Caco-2 (cell line): ENCODE results near the gene GRM1. TPM values are rescaled to one million over a fixed set of nuclear protein-coding genes. Genes with fewer than 3 reads are reported as not detected.

Source experiments
- BruUV-seq: library from RNA; stranded (reverse); fragments of 400-500 nt; replicated peaks from 2 replicates; lab custom pipeline; 2021; lab: Mats Ljungman, UMichigan
- CTCF ChIA-PET: fragments of 300-600 bp; sonication (Branson Sonifier 250); formaldehyde crosslinking; loops from one replicate; lab custom pipeline; 2022; ENCODE audit warnings: antibody characterized with exemption; lab: Charles Lee
- POLR2A ChIA-PET: fragments of 300-600 bp; sonication (Branson Sonifier 250); formaldehyde crosslinking; loops from one replicate; lab custom pipeline; 2022; ENCODE audit warnings: antibody characterized with exemption; lab: Charles Lee
- DNase-seq, 2 experiments: peaks; one replicate each; pipeline versions ENCODE4 v3.0.0 to v3.0.0-alpha.2; 2020 to 2022
- H3K27me3 ChIP-seq: replicated peaks from 2 replicates; pipeline ENCODE4 v1.6.0; 2011; ENCODE audit warnings: low read length; ENCODE audit not compliant: control insufficient read depth, insufficient read depth
- H3K36me3 ChIP-seq: 2 replicates; pipeline ENCODE4 v1.5.1; 2011; ENCODE audit warnings: low read length; ENCODE audit not compliant: control insufficient read depth, insufficient read depth
- H3K4me1 ChIP-seq: fragments of 250-450 bp; sonication (Bioruptor Pico); 2 replicates; pipeline ENCODE4 v1.5.1; 2020; ENCODE audit warnings: mild to moderate bottlenecking
- H3K4me3 ChIP-seq: 2 replicates; pipeline ENCODE4 v1.5.1; 2011; ENCODE audit warnings: low read depth, mild to moderate bottlenecking, control low read depth, low read length
- H3K9me3 ChIP-seq: fragments of 250-450 bp; sonication (Bioruptor Pico); 2 replicates; pipeline ENCODE4 v1.5.1; 2020; ENCODE audit warnings: mild to moderate bottlenecking, moderate library complexity
- H3K27ac Mint-ChIP-seq: one replicate; pipeline ENCODE4 v1.8.0; 2022; ENCODE audit warnings: mixed read lengths; ENCODE audit not compliant: unreplicated experiment
- H3K27me3 Mint-ChIP-seq: one replicate; pipeline ENCODE4 v1.8.0; 2022; ENCODE audit warnings: mixed read lengths; ENCODE audit not compliant: insufficient read depth, unreplicated experiment
- H3K36me3 Mint-ChIP-seq: one replicate; pipeline ENCODE4 v1.8.0; 2022; ENCODE audit warnings: mild to moderate bottlenecking, mixed read lengths; ENCODE audit not compliant: insufficient read depth, unreplicated experiment
- H3K4me1 Mint-ChIP-seq: one replicate; pipeline ENCODE4 v1.8.0; 2022; ENCODE audit warnings: low read depth, mixed read lengths; ENCODE audit not compliant: unreplicated experiment
- H3K4me3 Mint-ChIP-seq: one replicate; pipeline ENCODE4 v1.8.0; 2022; ENCODE audit warnings: mild to moderate bottlenecking, moderate library complexity, mixed read lengths; ENCODE audit not compliant: unreplicated experiment
- H3K9me3 Mint-ChIP-seq: one replicate; pipeline ENCODE4 v1.8.0; 2022; ENCODE audit warnings: mixed read lengths; ENCODE audit not compliant: unreplicated experiment
- CTCF ChIP-seq, 2 experiments: fragments of 200-600 bp in 1 of 2; IDR thresholded peaks; 1 replicate in 1 of 2; 2 replicates in 1 of 2; pipeline versions ENCODE4 v1.5.1 to v1.8.0; 2011 to 2022; ENCODE audit warnings: antibody characterized with exemption in 1 of 2, control low read depth in 1 of 2, inconsistent platforms in 1 of 2, low read depth in 1 of 2, low read length in 1 of 2, mild to moderate bottlenecking in 1 of 2, moderate library complexity in 1 of 2; ENCODE audit not compliant: insufficient read depth in 1 of 2, severe bottlenecking in 1 of 2, unreplicated experiment in 1 of 2
- intact Hi-C: fragments of 100-400 bp; cut with micrococcal nuclease; formaldehyde crosslinking; loops from one replicate; pipeline ENCODE4 v1.10.0; 2022; ENCODE audit not compliant: unreplicated experiment
- total RNA-seq: library from RNA; stranded (reverse); gene quantifications from 2 replicates; pipeline ENCODE4 v1.2.3, GENCODE V29; 2022

GRM1 gene
- total RNA-seq, 1 experiment from 2014 or later = not detected

- TF ChIP-seq CTCF (IDR thresholded peaks at IDR 0.05; ENCODE audit: insufficient read depth in 1 of 2, low read depth in 1 of 2, low read length in 1 of 2, severe bottlenecking in 1 of 2, unreplicated experiment in 1 of 2) = no peak
- intact Hi-C loops = no loop called here
- Mint-ChIP-seq H3K27me3 (peaks cover 12% of the 10 kb centered on the region), H3K9me3 (no peaks in the 10 kb centered on the region), H3K27ac (no peak overlapping the region), H3K4me3 (no peak overlapping the region), H3K4me1 (no peaks in the 10 kb centered on the region), H3K36me3 (no peaks in the 10 kb centered on the region)
- ChIA-PET CTCF (no interaction called here), POLR2A (no interaction called here)
- no peaks in the 10 kb centered on the region for H3K9me3 ChIP-seq
- H3K36me3 ChIP-seq = no peaks in the 10 kb centered on the region
- no peak overlapping the region for H3K4me3 ChIP-seq
- DNase-seq = no peak
- H3K27me3 ChIP-seq = no peaks in the 10 kb centered on the region
- BruUV-seq = no TSS peak
- H3K4me1 ChIP-seq = no peaks in the 10 kb centered on the region
Observed at GRCh38 chr6:146426516-146426915, 397.7 kb downstream of the GRM1 start.

GRCh38 chr6:146429831-146430230 is 401.0 kb downstream of the GRM1 start:
- Histone ChIP-seq H3K4me1 (no peaks in the 10 kb centered on the region), H3K27me3 (no peaks in the 10 kb centered on the region), H3K4me3 (no peak overlapping the region), H3K36me3 (no peaks in the 10 kb centered on the region), H3K9me3 (no peaks in the 10 kb centered on the region)
- no TSS peak for BruUV-seq
- Mint-ChIP-seq H3K27me3 (peaks cover 19% of the 10 kb centered on the region), H3K4me1 (no peaks in the 10 kb centered on the region), H3K36me3 (no peaks in the 10 kb centered on the region), H3K9me3 (no peaks in the 10 kb centered on the region), H3K4me3 (no peak overlapping the region), H3K27ac (no peak overlapping the region)
- no peak for TF ChIP-seq CTCF (IDR thresholded peaks at IDR 0.05; ENCODE audit: insufficient read depth in 1 of 2, low read depth in 1 of 2, low read length in 1 of 2, severe bottlenecking in 1 of 2, unreplicated experiment in 1 of 2)
- intact Hi-C loops = no loop called here
- no peak for DNase-seq
- CTCF ChIA-PET = no interaction called here
- POLR2A ChIA-PET = no interaction called here

GRCh38 chr6:146433881-146434731 is 405.2 kb downstream of the GRM1 start:
- intact Hi-C loops = no loop called here
- H3K4me1 Mint-ChIP-seq = no peaks in the 10 kb centered on the region
- peaks cover 23% of the 10 kb centered on the region for H3K27me3 Mint-ChIP-seq
- Histone ChIP-seq H3K9me3 (no peaks in the 10 kb centered on the region), H3K4me1 (no peaks in the 10 kb centered on the region), H3K27me3 (no peaks in the 10 kb centered on the region), H3K36me3 (no peaks in the 10 kb centered on the region), H3K4me3 (no peak overlapping the region)
- TF ChIP-seq CTCF (IDR thresholded peaks at IDR 0.05; ENCODE audit: insufficient read depth in 1 of 2, low read depth in 1 of 2, low read length in 1 of 2, severe bottlenecking in 1 of 2, unreplicated experiment in 1 of 2) = no peak
- H3K27ac Mint-ChIP-seq = no peak overlapping the region
- no peaks in the 10 kb centered on the region for H3K36me3 Mint-ChIP-seq
- no peak for DNase-seq
- BruUV-seq = no TSS peak
- ChIA-PET POLR2A (no interaction called here), CTCF (no interaction called here)
- no peak overlapping the region for H3K4me3 Mint-ChIP-seq
- H3K9me3 Mint-ChIP-seq = no peaks in the 10 kb centered on the region
